Naive thymus-derived CD4-positive, alpha-beta T cell (primary cell): ENCODE data around the gene IGSF9B. TPM values are rescaled to one million over a fixed set of nuclear protein-coding genes. Genes with fewer than 3 reads are reported as not detected.

Source experiments
- ATAC-seq: fragments of 150-1000 bp; cut with Tn5 transposase; 2 replicates; pipeline ENCODE4 v1.10.0; 2021; ENCODE audit warnings: mild to moderate bottlenecking, moderate library complexity
- CTCF ChIA-PET: fragments of 350-600 bp; sonication (Branson Sonifier 250); formaldehyde crosslinking; loops from one replicate; lab custom pipeline; 2021; ENCODE audit warnings: antibody characterized with exemption; lab: Charles Lee
- POLR2A ChIA-PET: fragments of 350-600 bp; sonication (Branson Sonifier 250); formaldehyde crosslinking; loops from one replicate; lab custom pipeline; 2021; ENCODE audit warnings: antibody characterized with exemption, inconsistent platforms; lab: Charles Lee
- DNase-seq, 9 donors: peaks; one replicate each; pipeline versions ENCODE4 v3.0.0 to v3.0.0-alpha.2; 2020 to 2022; ENCODE audit warnings: mixed read lengths in 1 of 9
- H3K27ac ChIP-seq: one replicate; pipeline ENCODE4 v1.7.0; 2013; ENCODE audit warnings: mild to moderate bottlenecking, low read depth, low read length, moderate library complexity
- H3K27me3 ChIP-seq, 2 donors: one replicate each; pipeline ENCODE4 v1.7.0; 2013; ENCODE audit warnings: low read length in 2 of 2, mild to moderate bottlenecking in 2 of 2, moderate library complexity in 2 of 2; ENCODE audit not compliant: control insufficient read depth in 2 of 2, insufficient read depth in 2 of 2
- H3K36me3 ChIP-seq, 3 experiments: 1 replicate in 2 of 3; 2 replicates in 1 of 3; pipeline ENCODE4 v1.7.0; 2013; ENCODE audit warnings: low read length in 3 of 3, mild to moderate bottlenecking in 3 of 3, moderate library complexity in 1 of 3; ENCODE audit not compliant: insufficient read depth in 3 of 3, control insufficient read depth in 2 of 3
- H3K4me1 ChIP-seq, 2 donors: one replicate each; pipeline ENCODE4 v1.7.0; 2013; ENCODE audit warnings: low read length in 2 of 2, mild to moderate bottlenecking in 2 of 2, moderate library complexity in 1 of 2; ENCODE audit not compliant: control insufficient read depth in 2 of 2, insufficient read depth in 2 of 2
- H3K4me3 ChIP-seq: 2 replicates; pipeline ENCODE4 v1.7.0; 2013; ENCODE audit warnings: mild to moderate bottlenecking, low read length
- H3K9me3 ChIP-seq, 3 experiments: 1 replicate in 2 of 3; 2 replicates in 1 of 3; pipeline ENCODE4 v1.7.0; 2013; ENCODE audit warnings: low read length in 3 of 3; ENCODE audit not compliant: control insufficient read depth in 2 of 3
- H3K27ac Mint-ChIP-seq, 9 donors: one replicate each; pipeline ENCODE4 v1.8.0; 2020 to 2022; ENCODE audit warnings: mixed read lengths in 9 of 9, mild to moderate bottlenecking in 8 of 9, moderate library complexity in 5 of 9, inconsistent platforms in 2 of 9
- H3K27me3 Mint-ChIP-seq, 5 donors: one replicate each; pipeline ENCODE4 v1.8.0; 2021 to 2022; ENCODE audit warnings: mixed read lengths in 5 of 5, mild to moderate bottlenecking in 1 of 5
- H3K36me3 Mint-ChIP-seq, 5 donors: one replicate each; pipeline ENCODE4 v1.8.0; 2020 to 2022; ENCODE audit warnings: mixed read lengths in 5 of 5, mild to moderate bottlenecking in 3 of 5, inconsistent platforms in 1 of 5
- H3K4me1 Mint-ChIP-seq, 7 donors: one replicate each; pipeline ENCODE4 v1.8.0; 2020 to 2022; ENCODE audit warnings: mixed read lengths in 7 of 7, mild to moderate bottlenecking in 3 of 7, inconsistent platforms in 1 of 7
- H3K4me3 Mint-ChIP-seq, 10 donors: one replicate each; pipeline ENCODE4 v1.8.0; 2020 to 2022; ENCODE audit warnings: mild to moderate bottlenecking in 10 of 10, mixed read lengths in 10 of 10, moderate library complexity in 6 of 10, inconsistent platforms in 2 of 10
- H3K9me3 Mint-ChIP-seq, 11 donors: one replicate each; pipeline ENCODE4 v1.8.0; 2020 to 2022; ENCODE audit warnings: mixed read lengths in 11 of 11, mild to moderate bottlenecking in 4 of 11, inconsistent platforms in 1 of 11, moderate library complexity in 1 of 11
- intact Hi-C, 2 donors: fragments of 100-400 bp; cut with micrococcal nuclease; formaldehyde crosslinking; loops; one replicate each; pipeline ENCODE4 v1.15.1; 2023
- polyA plus RNA-seq, 2 donors: library from polyadenylated mRNA; unstranded; fragments of 300-500 nt; fragmentation: Illumina TruSeq; gene quantifications; one replicate each; pipeline ENCODE4 v1.2.3, GENCODE V29; 2021
- total RNA-seq, 6 experiments: library from RNA in 5 of 6; stranded (reverse) in 5 of 6; gene quantifications; 1 replicate in 5 of 6; 2 replicates in 1 of 6; pipeline ENCODE4 v1.2.3 and lab custom pipeline; 2021 to 2026

IGSF9B gene
- total and polyA plus RNA-seq, 7 experiments from 2014 or later: 1.2 to 155 (median 19.3) TPM

DNA sequence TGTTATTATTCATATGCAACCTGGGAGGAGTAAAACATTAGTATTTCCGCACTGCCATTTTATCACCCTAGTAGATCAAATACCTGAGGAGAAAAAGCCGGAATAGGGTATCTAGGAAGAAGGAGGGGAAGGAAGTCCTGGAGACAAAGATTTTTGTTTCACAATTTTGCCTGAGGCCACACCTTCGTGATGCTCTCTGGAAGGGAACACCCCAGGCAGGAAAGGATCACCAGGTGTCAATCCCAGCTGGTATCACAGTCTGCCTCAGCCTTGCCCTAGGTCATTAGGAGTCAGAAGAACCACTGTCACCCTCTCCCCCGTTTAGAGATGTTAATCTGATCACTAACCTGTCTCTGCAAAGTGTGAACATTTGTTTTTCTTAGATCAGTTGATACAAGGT is 35.4 kb upstream of the IGSF9B start:
- H3K9me3 Mint-ChIP-seq: peaks cover 0 to 2% (median 0%) of the 10 kb centered on the region in 11 donors
- no peak overlapping the region for H3K4me3 ChIP-seq
- no peaks in the 10 kb centered on the region for H3K4me1 ChIP-seq
- ChIA-PET CTCF (no interaction called here), POLR2A (no interaction called here)
- no peak for DNase-seq
- no peaks in the 10 kb centered on the region for H3K36me3 ChIP-seq
- intact Hi-C loops: no loop called here
- no peak overlapping the region for H3K27ac ChIP-seq
- H3K36me3 Mint-ChIP-seq: no peaks in the 10 kb centered on the region
- H3K4me1 Mint-ChIP-seq: peaks cover 0 to 17% (median 0%) of the 10 kb centered on the region in 7 donors
- no peaks in the 10 kb centered on the region for H3K9me3 ChIP-seq
- no peak overlapping the region for H3K4me3 Mint-ChIP-seq
- ATAC-seq: no peak
- no peaks in the 10 kb centered on the region for H3K27me3 ChIP-seq
- peak overlapping the region in 1 of 9 donors; percentile 30 for H3K27ac Mint-ChIP-seq
- H3K27me3 Mint-ChIP-seq: peaks cover 0 to 11% (median 0%) of the 10 kb centered on the region in 5 donors

DNA sequence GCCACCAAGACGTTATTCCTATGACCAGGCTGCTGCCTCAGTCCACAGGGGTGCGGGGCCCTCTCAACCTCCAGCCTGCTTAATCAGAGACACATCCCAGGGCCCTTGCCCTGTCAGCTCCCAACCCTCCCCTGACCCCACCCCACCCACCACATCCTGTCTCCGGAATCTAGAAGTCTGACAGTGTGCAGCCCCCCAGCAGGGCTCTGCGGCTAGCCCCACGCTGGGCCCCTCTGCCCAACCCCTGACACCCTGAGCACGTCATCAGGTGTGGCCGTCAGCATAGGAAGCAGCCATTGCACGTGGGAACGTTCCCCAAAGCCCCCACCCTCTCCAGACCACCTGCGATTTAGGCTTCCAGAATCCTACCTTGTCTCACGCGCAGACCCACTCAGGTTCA is 34.3 kb upstream of the IGSF9B start:
- H3K4me3 Mint-ChIP-seq: no peak overlapping the region
- peak overlapping the region in 1 of 9 donors; percentile 5 for H3K27ac Mint-ChIP-seq
- H3K4me1 ChIP-seq: no peaks in the 10 kb centered on the region
- H3K27me3 ChIP-seq: no peaks in the 10 kb centered on the region
- H3K27ac ChIP-seq: no peak overlapping the region
- POLR2A ChIA-PET: no interaction called here
- CTCF ChIA-PET: no interaction called here
- no peaks in the 10 kb centered on the region for H3K9me3 ChIP-seq
- no peaks in the 10 kb centered on the region for H3K36me3 Mint-ChIP-seq
- peaks cover 0 to 2% (median 0%) of the 10 kb centered on the region in 11 donors for H3K9me3 Mint-ChIP-seq
- intact Hi-C loops: no loop called here
- H3K36me3 ChIP-seq: no peaks in the 10 kb centered on the region
- ATAC-seq (no peak), DNase-seq (no peak)
- peaks cover 0 to 13% (median 0%) of the 10 kb centered on the region in 5 donors for H3K27me3 Mint-ChIP-seq
- H3K4me3 ChIP-seq: no peak overlapping the region
- H3K4me1 Mint-ChIP-seq: peaks cover 0 to 17% (median 0%) of the 10 kb centered on the region in 7 donors

GRCh38 chr11:133990501-133990900 is 33.7 kb upstream of the IGSF9B start:
- Mint-ChIP-seq H3K4me1 (peaks cover 0 to 17% (median 0%) of the 10 kb centered on the region in 7 donors), H3K27ac (peak overlapping the region in 2 of 9 donors; percentile 19 to 51), H3K27me3 (peaks cover 0 to 14% (median 0%) of the 10 kb centered on the region in 5 donors), H3K36me3 (no peaks in the 10 kb centered on the region), H3K4me3 (no peak overlapping the region), H3K9me3 (peaks cover 0 to 2% (median 0%) of the 10 kb centered on the region in 11 donors)
- DNase-seq: no peak
- POLR2A ChIA-PET: no interaction called here
- no peak overlapping the region for H3K4me3 ChIP-seq
- intact Hi-C loops: no loop called here
- no peak overlapping the region for H3K27ac ChIP-seq
- H3K27me3 ChIP-seq: no peaks in the 10 kb centered on the region
- H3K36me3 ChIP-seq: no peaks in the 10 kb centered on the region
- ATAC-seq: no peak
- CTCF ChIA-PET: no interaction called here
- H3K4me1 ChIP-seq: no peaks in the 10 kb centered on the region
- H3K9me3 ChIP-seq: no peaks in the 10 kb centered on the region

GRCh38 chr11:133988686-133989410 is 32.1 kb upstream of the IGSF9B start:
- CTCF ChIA-PET: interaction anchor here (1.1 kb wide), 1 partner anchor 14 kb away, joined by 3 read pairs; no protein-coding TSS in a partner anchor

DNA sequence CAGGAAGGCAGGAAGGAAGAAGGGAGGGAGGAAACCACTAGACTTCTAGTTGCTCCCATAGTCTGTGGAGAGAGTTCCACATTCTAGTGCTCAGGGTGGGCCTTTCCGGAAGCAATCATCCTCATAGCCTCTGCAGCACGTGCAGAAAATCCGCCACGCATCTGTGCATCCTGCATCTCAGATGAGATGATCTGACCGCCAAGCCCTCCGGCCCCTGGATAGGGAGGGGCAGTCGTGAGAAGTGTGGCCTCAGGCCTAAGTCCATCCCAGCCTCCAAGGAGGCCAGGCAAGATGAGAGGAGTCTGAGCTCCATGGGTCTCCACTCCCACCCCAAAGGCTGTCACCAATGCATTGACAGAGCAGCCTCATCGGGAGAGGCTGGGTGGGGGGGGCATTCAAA is 30.4 kb upstream of the IGSF9B start:
- Mint-ChIP-seq H3K4me1 (peaks cover 0 to 10% (median 0%) of the 10 kb centered on the region in 7 donors), H3K27ac (no peak overlapping the region), H3K36me3 (no peaks in the 10 kb centered on the region), H3K9me3 (no peaks in the 10 kb centered on the region), H3K4me3 (no peak overlapping the region), H3K27me3 (peaks cover 0 to 20% (median 4%) of the 10 kb centered on the region in 5 donors)
- H3K4me3 ChIP-seq: no peak overlapping the region
- H3K9me3 ChIP-seq: no peaks in the 10 kb centered on the region
- CTCF ChIA-PET: interaction anchor here (0.8 kb wide), 1 partner anchor 39 kb away, joined by 5 read pairs; no protein-coding TSS in a partner anchor
- no peaks in the 10 kb centered on the region for H3K36me3 ChIP-seq
- no peak for ATAC-seq
- no peak overlapping the region for H3K27ac ChIP-seq
- intact Hi-C loops: no loop called here
- no peaks in the 10 kb centered on the region for H3K27me3 ChIP-seq
- POLR2A ChIA-PET: interaction anchor here (1.2 kb wide), 1 partner anchor 50 kb away, joined by 3 read pairs; no protein-coding TSS in a partner anchor
- no peaks in the 10 kb centered on the region for H3K4me1 ChIP-seq
- no peak for DNase-seq

More at GRCh38 chr11:133988686-133989410, 32.1 kb upstream of the IGSF9B start:
- peak overlapping the region in 1 of 9 donors; percentile 38 for H3K27ac Mint-ChIP-seq
- intact Hi-C loops: no loop called here
- H3K4me3 Mint-ChIP-seq: no peak overlapping the region
- H3K9me3 Mint-ChIP-seq: no peaks in the 10 kb centered on the region
- Histone ChIP-seq H3K9me3 (no peaks in the 10 kb centered on the region), H3K4me3 (no peak overlapping the region), H3K36me3 (no peaks in the 10 kb centered on the region), H3K4me1 (no peaks in the 10 kb centered on the region), H3K27ac (no peak overlapping the region), H3K27me3 (no peaks in the 10 kb centered on the region)
- peaks cover 0 to 10% (median 0%) of the 10 kb centered on the region in 7 donors for H3K4me1 Mint-ChIP-seq
- DNase-seq (no peak), ATAC-seq (no peak)
- POLR2A ChIA-PET: no interaction called here
- H3K36me3 Mint-ChIP-seq: no peaks in the 10 kb centered on the region
- H3K27me3 Mint-ChIP-seq: peaks cover 0 to 14% (median under 1%) of the 10 kb centered on the region in 5 donors

DNA sequence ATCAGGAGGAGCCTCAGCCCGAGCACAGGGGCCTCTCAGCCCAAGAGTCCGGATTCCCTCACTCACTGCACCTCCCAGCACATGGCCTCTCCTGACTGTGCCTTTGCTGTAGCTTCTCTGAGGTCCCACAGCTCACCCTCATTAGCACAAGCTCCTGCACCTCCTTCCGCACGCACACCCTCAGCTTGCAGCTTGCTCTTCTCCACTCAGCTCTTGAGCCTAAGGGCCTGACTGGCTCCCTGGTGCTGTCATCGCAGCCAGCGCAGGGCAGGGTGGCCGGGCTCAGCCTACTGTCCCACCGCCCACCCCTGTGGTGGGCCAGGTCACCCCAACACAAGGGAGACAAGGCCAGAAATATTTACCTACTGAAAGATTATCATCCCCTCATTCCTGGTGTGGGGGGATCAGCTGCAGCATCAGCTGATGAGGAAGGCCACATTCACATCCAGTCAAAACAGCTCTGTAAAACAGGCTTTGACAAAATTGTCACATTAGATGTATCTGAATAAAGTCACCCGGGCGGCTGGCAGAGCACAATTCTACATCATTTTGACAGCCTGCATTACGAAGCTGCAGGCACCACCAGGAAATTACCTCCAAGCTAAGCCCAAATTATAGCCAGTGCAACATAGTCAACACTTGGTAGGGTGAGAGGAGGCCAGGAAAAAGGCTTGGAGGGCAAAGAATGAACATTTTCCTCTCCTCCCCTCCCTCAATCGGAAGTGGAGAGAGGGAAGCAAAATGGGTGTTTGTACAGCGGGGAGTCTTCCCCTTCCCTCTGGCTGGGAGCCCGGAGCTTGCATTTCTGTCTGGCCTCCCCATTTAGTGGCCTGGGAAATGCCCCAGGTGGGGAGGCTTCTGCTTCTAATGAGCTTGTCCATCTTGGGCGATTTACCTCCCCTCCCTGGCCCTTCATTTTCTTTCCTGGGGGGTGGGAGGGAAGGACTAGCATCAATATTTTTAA is 29.5 kb upstream of the IGSF9B start:
- POLR2A ChIA-PET: interaction anchor here (1.2 kb wide), 1 partner anchor 51 kb away, joined by 3 read pairs; no protein-coding TSS in a partner anchor
- no peak overlapping the region for H3K4me3 ChIP-seq
- H3K4me1 ChIP-seq: no peaks in the 10 kb centered on the region
- H3K27me3 ChIP-seq: no peaks in the 10 kb centered on the region
- Mint-ChIP-seq H3K36me3 (no peaks in the 10 kb centered on the region), H3K27ac (peak overlapping the region in 2 of 9 donors; percentile 17 to 26), H3K9me3 (no peaks in the 10 kb centered on the region), H3K27me3 (peaks cover 0 to 16% (median 4%) of the 10 kb centered on the region in 5 donors), H3K4me3 (no peak overlapping the region), H3K4me1 (peaks cover 0 to 7% (median 0%) of the 10 kb centered on the region in 7 donors)
- no peak overlapping the region for H3K27ac ChIP-seq
- DNase-seq (no peak), ATAC-seq (no peak)
- CTCF ChIA-PET: interaction anchor here (0.8 kb wide), 1 partner anchor 40 kb away, joined by 5 read pairs; no protein-coding TSS in a partner anchor
- no peaks in the 10 kb centered on the region for H3K9me3 ChIP-seq
- intact Hi-C loops: no loop called here
- no peaks in the 10 kb centered on the region for H3K36me3 ChIP-seq
